Pons (tissue), 1 donor: ENCODE data around the gene DAP.
"Not testable (repeated sequence)": the region's sequence is repeated elsewhere in the genome, so short reads cannot be mapped to it uniquely, and the experiment has no call there.

ENCODE experiments used
- DNase-seq: peaks from one replicate; pipeline ENCODE4 v3.0.0-alpha.2; 2016; ENCODE audit warnings: low spot score

DAP gene

DNA sequence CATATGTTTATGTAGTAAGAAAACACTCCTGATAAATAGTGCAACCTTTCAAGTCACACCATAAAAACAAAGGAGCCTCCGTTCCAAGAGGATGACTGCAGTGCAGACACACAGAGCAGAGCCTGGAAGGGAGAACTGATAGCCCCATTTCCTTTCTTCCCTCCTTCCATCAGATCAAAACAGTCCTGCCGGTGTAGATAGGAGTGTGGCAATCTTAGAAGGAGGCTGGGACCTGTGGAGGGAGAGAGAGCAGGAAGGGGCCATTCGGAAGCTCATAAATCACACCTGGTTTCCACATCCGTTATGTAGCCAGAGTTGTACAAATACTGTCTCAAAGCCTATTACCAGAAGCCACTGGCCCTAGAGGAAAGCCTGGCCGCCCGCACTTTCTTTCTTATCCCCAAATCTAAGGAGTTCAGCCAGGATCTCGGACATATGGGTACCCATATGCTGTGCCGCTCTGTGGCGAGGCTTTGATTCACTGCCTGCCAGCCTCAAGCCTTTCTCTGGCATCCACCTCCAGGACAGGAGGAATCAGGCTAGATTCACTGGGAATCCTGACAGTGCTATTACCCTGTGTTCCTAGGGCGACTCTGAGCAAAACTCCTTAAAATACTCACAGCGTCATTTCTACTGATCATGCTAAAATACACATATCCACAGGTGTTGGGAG, 26.9 kb downstream of the DAP start:
- peak; percentile 19 for DNase-seq

DNA sequence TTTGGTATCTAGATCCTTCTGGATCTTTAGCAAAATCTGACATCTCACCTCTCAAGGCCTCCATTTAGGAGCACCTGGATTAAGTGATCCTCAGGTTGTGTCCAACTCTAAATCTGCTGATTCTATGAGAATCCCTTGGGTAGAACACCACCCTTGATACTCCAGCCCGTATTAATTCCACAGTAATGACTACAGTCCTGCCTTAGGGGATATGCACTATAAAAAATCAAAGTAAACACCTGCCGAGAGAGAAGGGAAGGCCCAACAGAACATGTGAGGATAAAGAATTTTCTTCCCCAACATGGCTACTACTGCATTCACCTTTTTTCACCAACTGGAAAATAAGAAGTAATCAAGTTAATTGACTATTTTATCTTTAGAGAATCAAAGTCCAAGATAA, 27.6 kb downstream of the DAP start:
- DNase-seq = no peak

DNA sequence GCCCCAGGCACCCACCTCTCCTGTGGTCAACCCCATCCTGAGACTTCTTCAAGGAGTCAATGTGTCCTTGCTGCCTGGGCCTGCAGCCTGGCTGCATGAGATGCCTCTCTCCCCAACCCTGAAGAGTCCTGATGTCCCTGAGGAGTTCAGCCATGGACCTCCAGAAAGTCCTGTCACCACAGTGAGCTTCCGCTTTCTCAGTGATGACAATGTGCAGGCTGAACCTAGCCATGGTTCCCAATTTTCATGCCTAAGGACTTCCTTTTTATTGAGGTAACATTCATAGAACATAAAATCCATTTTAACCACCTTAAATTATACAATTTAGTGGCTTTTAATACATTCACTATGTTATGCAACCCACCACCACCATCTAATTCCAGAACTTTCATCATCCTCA, 29.1 kb downstream of the DAP start:
- DNase-seq = no peak

DNA sequence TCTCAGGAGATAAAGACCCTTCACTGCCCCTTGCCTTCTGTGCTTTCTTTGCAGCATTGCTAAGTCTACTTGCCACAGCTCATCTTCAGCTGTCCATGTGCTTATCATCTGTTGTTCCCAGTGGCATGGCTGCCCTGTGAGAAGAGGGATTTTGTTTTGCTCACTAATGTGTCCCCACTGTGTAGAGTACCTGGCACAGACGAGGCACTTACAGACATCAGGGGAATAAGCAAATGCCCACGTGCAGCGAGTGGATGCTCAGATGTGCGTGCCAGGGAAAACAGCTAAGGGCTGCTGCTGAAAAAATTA, 31.0 kb downstream of the DAP start:
- no peak for DNase-seq

DNA sequence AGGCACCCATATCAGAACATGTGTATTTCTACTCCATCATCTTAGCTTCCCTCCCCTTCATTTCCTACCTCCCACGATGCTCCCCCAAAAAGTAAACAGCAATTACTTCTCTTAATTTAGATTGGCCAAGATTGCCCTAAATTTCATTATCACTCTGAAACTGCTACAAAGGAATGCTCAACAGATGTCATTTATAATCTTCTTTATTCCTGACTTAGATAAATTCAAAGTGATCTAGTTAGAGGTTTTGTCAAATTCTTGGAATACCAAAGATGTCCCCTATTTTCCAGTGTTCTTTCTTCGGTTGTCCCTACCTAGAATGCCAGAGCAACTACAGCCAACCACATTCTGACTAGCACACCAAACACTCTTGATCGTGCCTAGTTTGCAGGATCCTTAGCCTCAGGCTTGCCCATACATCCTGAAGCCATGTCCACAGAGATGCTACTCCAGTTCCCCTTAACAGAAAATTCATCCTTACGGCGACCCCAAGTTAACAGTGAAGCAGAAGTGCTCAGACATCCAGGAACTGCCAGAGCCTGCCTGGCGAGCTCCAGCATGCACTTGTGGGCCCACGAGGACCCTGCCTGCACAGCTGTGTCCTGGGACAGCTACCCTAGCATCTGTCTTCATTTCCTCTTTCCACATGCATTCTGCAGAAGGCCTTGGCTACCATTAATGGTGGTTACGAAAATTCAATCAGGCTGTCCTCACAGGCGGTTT, 31.6 kb downstream of the DAP start:
- peak; percentile 34 for DNase-seq

DNA sequence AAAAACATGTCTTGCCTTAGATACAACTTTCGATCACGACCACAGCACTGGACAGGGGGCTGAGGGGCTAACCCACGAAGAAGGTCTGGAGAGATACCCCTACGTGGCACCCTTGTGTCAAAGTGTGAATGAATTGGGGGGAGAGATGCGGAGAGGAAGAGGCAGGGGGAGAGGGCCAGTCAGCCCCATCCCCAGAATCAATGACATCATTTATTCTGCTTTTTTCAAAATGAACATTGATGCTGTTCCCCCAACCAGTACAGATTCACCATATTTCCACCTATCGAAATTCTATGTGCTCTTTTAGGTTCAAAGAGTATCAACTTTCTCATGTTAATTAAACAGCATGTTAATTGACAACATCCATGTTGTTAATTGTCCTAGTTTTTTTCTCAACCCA, 32.4 kb downstream of the DAP start:
- no peak for DNase-seq

DNA sequence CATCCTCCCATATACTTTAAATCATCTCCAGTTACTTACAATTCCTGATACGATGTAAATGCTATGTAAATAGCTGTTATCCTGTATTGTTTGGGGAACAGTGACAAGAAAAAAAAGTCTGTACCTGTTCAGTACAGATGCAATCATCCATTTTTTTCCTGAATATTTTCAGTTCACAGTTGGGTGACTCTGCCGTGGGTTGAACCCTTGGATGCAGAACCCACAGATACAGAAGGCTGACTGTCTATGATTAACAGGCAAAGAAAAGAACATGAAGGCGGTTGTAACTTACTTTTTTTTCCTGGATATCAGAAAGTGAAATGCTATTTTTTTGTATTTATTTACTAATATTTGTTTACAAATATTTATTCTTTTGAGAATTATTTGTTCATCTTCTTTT, 33.2 kb downstream of the DAP start:
- no peak for DNase-seq

DNA sequence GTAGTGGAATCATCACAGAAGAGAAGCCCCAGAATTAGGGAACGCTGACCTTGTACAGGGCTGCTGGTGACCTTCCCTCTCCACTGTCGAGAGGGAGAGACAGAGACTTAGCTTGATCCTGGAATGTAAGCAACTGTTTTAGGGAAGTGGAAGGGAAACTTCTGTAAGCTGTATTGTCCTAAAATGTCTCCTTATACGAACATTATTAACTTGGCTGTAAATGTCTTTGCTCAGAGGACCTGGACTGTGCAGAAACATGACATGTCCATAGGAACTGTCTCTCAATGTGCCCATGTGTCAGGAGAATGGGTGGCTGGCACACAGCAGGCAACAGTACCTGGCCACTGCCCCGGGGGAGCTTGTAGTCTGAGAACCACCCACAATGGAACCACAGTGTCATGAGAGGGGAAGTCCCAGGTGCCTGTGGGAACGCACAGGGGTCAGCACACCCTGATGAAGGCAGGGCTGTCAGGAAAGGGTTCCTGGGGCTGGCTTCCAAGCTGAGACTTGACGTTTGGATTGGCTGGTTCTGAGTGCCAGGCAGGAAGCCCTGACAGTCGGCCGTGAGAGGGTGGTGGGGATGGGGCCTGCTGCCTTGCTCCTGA, 34.0 kb downstream of the DAP start:
- no peak for DNase-seq

DNA sequence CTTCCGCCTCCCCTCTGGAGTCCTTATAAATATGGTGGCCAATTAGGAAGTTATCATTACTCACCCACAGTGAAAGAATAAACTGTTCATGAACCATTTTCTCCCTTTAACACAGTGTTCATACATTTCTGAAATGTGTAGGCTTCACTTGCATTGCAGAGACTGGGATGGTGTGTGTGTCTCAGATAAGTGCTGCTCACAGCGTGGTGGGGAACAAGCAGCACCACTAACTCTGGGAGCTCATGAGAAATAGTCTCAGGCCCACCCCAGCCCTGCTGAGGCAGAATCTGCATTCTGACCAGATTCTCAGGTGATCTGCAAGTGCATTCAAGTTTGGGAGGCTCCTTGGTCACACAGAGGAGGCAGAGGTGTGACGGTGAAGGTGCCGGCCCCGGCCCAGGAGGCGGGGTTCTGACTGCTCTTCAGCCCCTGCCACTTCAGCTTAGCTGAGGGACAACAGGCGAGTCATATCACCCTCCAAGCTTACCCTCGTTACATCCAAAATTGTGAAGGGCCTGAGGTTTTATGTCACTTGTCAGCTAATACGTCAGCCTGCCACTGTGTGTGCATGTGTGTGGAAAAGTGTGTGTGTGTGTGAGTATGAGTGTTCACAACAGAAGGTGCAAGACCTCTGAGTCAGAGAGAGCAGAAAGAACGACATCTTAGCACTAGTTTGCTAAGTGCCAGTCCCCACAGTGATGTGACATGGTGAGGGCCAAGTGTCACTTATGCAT, 34.7 kb downstream of the DAP start:
- no peak for DNase-seq

DNA sequence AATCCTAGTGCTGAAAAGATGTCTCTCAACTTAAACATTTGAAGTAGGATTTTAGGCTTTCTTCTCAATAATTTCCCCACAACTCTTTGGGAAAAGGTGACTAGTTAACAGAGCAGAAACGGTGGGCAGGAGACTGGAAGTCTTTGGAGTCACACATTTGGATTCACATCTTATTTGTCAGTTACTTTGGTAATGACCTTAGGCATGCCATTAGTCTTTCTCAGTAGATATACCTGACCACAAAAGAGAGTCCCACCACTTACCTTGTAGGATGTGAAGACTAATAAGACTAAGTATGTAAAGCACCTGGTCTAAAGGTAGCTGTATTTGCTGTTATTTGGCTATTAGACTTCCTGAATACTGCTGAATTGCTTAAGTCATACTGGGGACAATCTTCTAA, 35.4 kb downstream of the DAP start:
- DNase-seq = no peak

DNA sequence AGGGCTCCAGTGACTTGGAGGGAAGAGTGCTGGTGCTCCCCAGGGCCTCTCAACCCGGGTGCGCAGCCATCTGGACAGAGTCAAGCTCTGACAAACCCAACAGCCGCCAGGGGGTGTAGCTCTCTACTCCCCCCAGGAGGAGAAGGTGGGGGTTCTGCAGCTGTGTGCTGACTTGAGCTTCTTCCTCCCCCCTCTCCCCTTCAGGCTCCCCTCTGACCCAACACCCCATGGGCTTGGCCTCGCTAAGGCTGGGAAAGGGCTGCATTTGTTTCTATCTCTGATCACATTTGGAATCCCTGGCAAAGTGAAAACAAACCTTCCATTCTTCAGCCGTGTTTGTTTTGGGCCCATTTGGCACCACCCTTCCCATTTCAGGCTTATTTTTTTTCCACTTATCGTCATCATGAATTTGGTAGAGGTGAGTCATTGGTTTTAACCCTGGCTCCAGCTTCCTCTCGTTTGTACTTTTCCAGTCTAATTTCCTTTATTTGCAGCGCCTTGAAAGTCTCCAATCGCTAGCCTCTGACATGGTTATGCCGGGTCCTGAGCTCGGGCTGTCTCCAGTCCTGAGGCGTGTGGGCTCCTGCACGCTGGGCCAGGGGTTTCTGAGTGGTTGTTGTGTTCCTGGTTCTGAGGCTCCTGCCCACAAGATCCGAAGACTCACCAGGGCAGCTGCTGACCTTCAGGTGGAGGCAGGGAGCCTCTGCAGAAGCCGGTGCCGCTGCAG, 36.1 kb downstream of the DAP start:
- no peak for DNase-seq

DNA sequence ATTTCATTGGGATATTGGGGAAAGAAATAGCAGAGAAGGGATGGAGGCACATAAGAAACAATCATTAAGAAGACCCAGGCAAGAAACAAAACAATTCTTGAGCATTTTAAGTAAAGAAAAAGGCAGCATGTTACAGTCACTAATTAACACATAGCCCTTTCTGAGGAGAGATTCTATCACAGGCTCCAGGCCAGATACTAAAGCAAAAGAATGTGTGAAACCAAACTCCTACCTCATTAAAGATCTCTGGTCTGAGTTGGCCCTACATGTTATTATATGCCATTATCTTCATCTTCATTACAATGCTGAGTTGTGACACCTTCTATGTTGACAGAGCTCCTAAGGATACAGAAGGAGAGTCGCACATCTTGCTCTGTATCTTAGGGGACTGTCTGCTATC, 37.5 kb downstream of the DAP start:
- DNase-seq = no peak

DNA sequence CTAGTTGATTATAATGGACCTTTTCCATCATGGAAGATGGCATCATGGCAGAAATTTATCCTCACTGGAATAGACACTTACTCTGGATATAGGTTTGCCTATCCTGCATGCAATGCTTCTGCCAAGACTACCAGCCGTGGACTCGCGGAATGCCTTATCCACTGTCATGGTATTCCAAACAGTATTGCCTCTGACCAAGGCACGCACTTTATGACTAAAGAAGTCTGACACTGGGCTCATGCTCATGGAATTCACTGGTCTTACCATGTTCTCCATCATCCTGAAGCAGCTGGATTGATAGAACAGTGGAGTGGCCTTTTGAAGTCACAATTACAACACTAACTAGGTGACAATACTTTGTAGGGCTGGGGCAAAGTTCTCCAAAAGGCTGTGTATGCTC, 40.3 kb downstream of the DAP start:
- DNase-seq = not testable (repeated sequence)

DNA sequence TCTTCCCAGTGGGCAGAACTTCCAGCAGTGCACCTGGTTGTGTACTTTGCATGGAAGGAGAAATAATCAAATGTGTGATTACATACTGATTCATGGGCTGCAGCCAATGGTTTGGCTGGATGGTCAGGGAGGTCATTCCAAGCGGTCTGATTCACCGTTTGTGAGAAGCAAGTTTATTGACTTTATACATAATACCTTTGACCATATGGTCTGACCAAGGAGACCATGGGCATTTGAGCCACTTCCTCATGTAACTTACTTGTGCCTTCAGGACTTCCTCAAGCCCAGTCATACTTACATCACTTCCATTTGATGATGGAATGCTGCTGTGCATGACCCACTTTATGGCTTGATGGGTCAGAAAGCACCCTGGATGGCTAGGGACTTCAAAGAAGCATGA, 41.1 kb downstream of the DAP start:
- no peak for DNase-seq

DNA sequence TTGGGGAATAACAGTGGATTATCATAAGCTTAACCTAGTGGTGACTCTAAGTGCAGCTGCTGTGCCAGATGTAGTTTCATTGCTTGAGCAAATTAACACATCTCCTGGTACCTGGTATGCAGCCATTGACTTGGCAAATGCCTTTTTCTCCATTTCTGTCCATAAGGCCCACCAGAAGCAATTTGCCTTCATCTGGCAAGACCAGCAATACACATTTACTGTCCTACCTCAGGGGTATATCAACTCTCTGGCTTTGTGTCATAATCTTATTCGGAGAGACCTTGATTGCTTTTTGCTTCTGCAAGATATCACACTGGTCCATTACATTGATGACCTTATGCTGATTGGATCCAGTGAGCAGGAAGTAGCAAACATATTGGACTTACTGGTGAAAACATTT, 42.4 kb downstream of the DAP start:
- not testable (repeated sequence) for DNase-seq

DNA sequence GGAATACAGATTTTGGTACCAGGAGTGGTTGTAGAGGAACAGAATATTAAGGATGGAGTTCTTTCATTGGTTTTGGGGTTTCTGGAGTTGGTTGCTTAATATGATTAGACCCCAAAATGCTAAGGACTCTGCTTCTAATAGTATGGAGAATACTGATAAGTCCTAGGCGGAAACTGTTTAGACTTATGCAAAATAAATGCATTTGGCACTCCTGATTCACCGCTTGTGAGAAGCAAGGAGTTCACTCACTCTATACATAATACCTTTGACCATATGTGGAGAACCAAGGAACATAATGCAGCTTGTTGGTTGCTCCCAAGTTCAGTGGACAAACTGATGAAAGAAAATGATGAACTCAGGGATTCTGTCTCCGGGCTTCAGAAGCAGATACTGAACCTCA, 44.2 kb downstream of the DAP start:
- DNase-seq = not testable (repeated sequence)

DNA sequence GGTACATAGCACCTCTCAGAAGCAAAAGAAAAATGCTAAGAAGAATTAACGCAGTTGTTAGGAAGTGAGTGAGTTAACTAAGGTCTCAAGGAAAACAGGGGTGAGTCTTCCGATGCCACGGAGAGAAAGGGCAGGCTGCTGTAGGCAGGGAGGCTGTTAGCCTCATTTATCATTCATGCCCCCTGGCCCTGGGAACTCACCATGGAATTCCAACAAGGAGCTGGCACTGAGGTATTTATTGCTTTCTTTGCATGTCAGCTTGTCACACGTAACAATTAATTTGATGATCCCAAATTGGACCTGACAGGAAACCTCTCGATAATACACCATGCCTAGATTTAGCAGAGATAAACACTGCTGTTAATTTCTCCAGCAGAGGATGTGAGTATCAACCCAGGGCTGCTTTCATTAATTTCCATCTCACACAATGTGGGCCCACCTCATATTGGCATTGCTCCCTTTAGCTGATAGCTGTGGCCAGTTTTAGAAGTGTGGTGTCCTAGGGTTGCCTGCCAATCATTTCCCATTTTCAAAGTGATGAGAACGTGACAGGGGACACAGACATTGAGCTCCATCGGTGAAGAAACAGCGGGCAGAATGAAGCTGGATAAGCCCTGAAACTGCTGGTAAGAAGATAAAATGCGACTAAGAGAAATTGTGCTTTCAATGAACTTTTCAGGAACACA, 45.3 kb downstream of the DAP start:
- DNase-seq = no peak

DNA sequence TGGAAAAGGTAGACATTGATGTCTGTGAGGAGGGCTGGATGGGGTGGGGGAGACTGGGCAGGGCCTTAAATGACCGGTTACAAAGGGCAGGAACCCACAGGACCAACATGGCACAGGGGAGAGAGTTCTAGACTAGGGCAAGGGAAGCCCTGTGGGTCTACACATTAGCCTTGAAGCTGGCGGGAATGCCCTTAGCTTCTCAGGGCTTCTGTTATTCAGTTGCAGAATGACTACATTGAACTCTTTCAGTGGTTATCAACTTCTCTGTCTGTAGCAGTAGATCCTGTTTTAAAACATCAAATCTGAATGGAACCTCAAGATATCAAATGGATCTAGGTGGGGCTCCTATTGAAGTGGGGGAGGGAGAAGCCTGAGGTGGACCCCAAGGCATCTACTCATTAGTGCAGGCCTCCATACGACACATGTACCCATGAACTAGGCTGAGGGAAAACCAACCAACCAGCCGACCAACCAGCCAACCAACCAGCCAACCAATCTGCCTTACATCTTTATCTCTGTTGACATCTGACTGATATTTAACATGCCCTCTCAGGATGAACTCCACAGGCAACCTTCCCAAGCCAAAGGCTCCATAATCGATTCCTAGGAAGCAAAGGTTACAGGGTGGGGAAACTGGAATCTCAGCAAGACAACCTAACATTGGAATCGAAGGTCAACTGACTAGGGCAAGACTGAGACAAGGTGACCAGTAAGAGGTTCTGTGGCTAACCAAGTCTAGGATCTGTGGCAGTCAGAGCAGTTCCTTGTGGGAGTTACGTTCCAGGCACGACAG, 48.3 kb downstream of the DAP start:
- DNase-seq = no peak

DNA sequence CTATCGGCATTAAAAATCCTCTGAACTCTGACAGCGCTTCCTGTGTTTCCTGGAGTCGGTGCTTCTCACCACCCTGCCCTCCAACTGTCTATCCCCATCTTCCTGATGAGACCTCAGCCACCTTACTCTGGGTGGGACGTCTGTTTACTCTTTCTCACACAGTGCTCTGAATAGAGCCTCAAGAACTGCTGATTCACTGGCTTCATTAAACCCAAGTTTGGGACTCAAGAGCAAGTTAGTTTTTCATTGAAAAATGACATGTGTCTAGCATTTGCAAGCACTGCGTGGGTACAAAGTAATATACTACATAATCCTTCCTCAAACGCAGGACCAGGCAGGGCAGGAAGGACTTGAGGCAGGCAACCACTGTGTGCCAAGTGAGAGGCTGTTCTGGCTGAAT, 49.5 kb downstream of the DAP start:
- DNase-seq = no peak

DNA sequence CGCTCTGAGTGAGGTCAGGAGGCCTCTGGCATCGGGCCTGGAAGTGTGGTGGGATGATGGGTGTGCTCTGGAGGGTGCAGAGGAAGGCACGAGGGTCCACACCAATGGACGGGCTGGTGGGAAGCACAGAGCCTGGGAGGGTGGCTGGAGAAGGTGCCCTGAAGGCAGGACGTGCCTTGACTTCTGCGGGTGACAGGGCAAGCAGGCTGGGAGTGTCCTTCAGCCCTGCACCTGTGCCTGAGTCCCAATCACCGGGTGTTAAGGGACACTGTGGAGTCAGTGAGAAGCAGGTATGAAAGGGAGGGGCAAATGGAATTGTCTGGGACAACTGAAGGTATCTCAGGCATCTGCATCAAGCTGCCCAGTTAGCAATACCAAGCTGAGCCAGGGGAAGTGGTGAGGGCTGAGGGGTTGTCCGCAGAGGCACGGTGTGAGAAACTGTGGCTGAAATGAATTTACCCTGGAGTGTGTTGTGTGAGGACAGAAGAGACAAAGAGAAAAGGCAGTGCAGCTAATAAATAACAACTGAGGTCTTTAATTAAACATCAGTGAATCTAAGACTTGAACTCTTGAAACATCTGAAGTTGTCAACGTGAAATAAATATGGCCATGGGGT, 50.4 kb downstream of the DAP start:
- DNase-seq = no peak

DNA sequence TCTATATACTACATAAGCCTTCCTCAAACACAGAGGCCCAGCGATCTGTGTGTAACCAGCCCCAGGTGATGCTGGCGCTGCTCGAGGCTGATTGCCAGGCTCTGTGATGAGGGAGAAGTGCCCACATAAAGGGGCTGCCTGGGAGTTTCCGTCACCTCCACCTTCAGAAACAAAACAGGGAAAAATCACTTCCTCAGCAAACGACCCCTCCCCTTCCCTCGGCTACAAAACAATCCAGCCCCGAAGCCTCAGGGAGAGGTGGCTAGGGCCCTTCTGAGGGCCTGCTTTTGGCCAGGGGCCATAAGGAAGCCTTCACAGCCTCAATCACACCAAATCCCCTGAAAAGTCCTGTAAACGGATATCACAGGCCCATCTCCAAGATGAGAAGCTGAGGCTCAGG, 51.1 kb downstream of the DAP start:
- no peak for DNase-seq
